Measurements from ENCODE around the gene TIE1. TPM values are rescaled to one million over a fixed set of nuclear protein-coding genes. Genes with fewer than 3 reads are reported as not detected.

TIE1 gene
- total RNA-seq, 1 donor from 2014 or later: 0.98 TPM

GRCh38 chr1:43312212-43312623 lies 11.4 kb downstream of the TIE1 start:
- H3K4me2 ChIP-seq (ENCODE audit: low read length): no peak overlapping the region
- FAIRE-seq: no peak
- H4K20me1 ChIP-seq (ENCODE audit: insufficient read depth, low read length): no peaks in the 10 kb centered on the region
- Mint-ChIP-seq H3K27ac (ENCODE audit: unreplicated experiment) (no peak overlapping the region), H3K4me1 (ENCODE audit: low read depth, unreplicated experiment) (peaks cover 2% of the 10 kb centered on the region), H3K4me3 (ENCODE audit: unreplicated experiment) (no peak overlapping the region), H3K27me3 (ENCODE audit: low read depth, unreplicated experiment) (peaks cover 22% of the 10 kb centered on the region), H3K9me3 (ENCODE audit: unreplicated experiment) (peaks cover 9% of the 10 kb centered on the region), H3K36me3 (ENCODE audit: low read depth, unreplicated experiment) (peaks cover 3% of the 10 kb centered on the region)
- H3K27ac ChIP-seq (ENCODE audit: low read depth, low read length): no peak overlapping the region
- no peak for DNase-seq (ENCODE audit: low read depth)
- no peak overlapping the region for H3K4me3 ChIP-seq (ENCODE audit: insufficient read depth, low read depth, low read length)
- no peaks in the 10 kb centered on the region for H3K4me1 ChIP-seq (ENCODE audit: insufficient read depth, low read length)
- no peaks in the 10 kb centered on the region for H3K36me3 ChIP-seq (ENCODE audit: insufficient read depth, low read length)
- H3K9me3 ChIP-seq (ENCODE audit: insufficient read depth, low read depth, low read length): no peaks in the 10 kb centered on the region
- no peaks in the 10 kb centered on the region for H3K27me3 ChIP-seq (ENCODE audit: insufficient read depth, low read length)
- TF ChIP-seq EZH2 (IDR thresholded peaks at IDR 0.05; ENCODE audit: insufficient read depth, low read length): no peak
- no peak for TF ChIP-seq CTCF (IDR thresholded peaks at IDR 0.05; ENCODE audit: insufficient read depth, low read depth, low read length)
- no peaks in the 10 kb centered on the region for H3K79me2 ChIP-seq (ENCODE audit: insufficient read depth, low read length)
- no peak overlapping the region for H3K9ac ChIP-seq (ENCODE audit: low read length)
- H2AFZ ChIP-seq (ENCODE audit: low read depth, low read length): no peak overlapping the region

DNA sequence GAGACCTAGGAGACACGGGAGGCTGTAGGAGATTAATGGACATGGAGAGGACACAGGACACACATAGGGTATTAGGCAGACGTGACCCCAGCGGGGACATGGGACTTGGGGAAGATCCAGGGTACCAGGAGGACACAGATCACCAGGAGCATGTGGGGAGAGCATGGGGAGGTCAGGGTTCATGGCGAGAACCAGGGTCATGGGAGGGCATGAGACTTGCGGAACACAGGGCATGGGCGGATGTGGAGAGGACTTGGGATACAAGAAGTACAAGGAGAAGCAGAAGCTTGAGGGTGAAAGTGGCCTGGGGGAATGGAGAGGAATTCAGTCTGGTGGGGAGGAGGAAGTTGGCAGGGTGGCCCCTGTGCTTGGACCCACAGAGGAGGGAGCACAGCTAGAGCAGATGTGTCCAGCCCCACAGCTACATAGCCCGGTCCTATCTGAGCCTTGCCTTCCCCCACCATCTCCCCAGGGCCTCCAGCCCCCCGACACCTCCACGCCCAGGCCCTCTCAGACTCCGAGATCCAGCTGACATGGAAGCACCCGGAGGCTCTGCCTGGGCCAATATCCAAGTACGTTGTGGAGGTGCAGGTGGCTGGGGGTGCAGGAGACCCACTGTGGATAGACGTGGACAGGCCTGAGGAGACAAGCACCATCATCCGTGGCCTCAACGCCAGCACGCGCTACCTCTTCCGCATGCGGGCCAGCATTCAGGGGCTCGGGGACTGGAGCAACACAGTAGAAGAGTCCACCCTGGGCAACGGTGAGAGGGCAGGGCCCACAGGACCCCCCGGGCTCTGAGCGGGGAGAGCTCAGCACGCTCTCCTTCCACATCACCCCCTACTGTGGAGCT lies 12.1 kb downstream of the TIE1 start:
- Mint-ChIP-seq H3K27ac (ENCODE audit: unreplicated experiment) (no peak overlapping the region), H3K36me3 (ENCODE audit: low read depth, unreplicated experiment) (peaks cover 3% of the 10 kb centered on the region), H3K4me3 (ENCODE audit: unreplicated experiment) (no peak overlapping the region), H3K4me1 (ENCODE audit: low read depth, unreplicated experiment) (peaks cover 4% of the 10 kb centered on the region), H3K9me3 (ENCODE audit: unreplicated experiment) (peaks cover 7% of the 10 kb centered on the region), H3K27me3 (ENCODE audit: low read depth, unreplicated experiment) (peaks cover 27% of the 10 kb centered on the region)
- Histone ChIP-seq H3K4me3 (ENCODE audit: insufficient read depth, low read depth, low read length) (no peak overlapping the region), H3K27me3 (ENCODE audit: insufficient read depth, low read length) (no peaks in the 10 kb centered on the region), H4K20me1 (ENCODE audit: insufficient read depth, low read length) (no peaks in the 10 kb centered on the region), H3K9ac (ENCODE audit: low read length) (no peak overlapping the region), H3K27ac (ENCODE audit: low read depth, low read length) (no peak overlapping the region), H3K9me3 (ENCODE audit: insufficient read depth, low read depth, low read length) (no peaks in the 10 kb centered on the region), H2AFZ (ENCODE audit: low read depth, low read length) (no peak overlapping the region), H3K79me2 (ENCODE audit: insufficient read depth, low read length) (no peaks in the 10 kb centered on the region), H3K4me2 (ENCODE audit: low read length) (no peak overlapping the region), H3K36me3 (ENCODE audit: insufficient read depth, low read length) (no peaks in the 10 kb centered on the region), H3K4me1 (ENCODE audit: insufficient read depth, low read length) (no peaks in the 10 kb centered on the region)
- DNase-seq (ENCODE audit: low read depth) (no peak), FAIRE-seq (no peak)
- no peak for TF ChIP-seq EZH2 (IDR thresholded peaks at IDR 0.05; ENCODE audit: insufficient read depth, low read length)
- no peak for TF ChIP-seq CTCF (IDR thresholded peaks at IDR 0.05; ENCODE audit: insufficient read depth, low read depth, low read length)

- no peaks in the 10 kb centered on the region for H3K9me3 ChIP-seq (ENCODE audit: insufficient read depth, low read depth, low read length)
- no peaks in the 10 kb centered on the region for H4K20me1 ChIP-seq (ENCODE audit: insufficient read depth, low read length)
- H3K36me3 ChIP-seq (ENCODE audit: insufficient read depth, low read length): no peaks in the 10 kb centered on the region
- no peak overlapping the region for H2AFZ ChIP-seq (ENCODE audit: low read depth, low read length)
- DNase-seq (ENCODE audit: low read depth) (no peak), FAIRE-seq (no peak)
- no peaks in the 10 kb centered on the region for H3K27me3 ChIP-seq (ENCODE audit: insufficient read depth, low read length)
- no peak overlapping the region for H3K27ac ChIP-seq (ENCODE audit: low read depth, low read length)
- H3K27ac Mint-ChIP-seq (ENCODE audit: unreplicated experiment): no peak overlapping the region
- H3K4me1 ChIP-seq (ENCODE audit: insufficient read depth, low read length): no peaks in the 10 kb centered on the region
- H3K9ac ChIP-seq (ENCODE audit: low read length): no peak overlapping the region
- H3K4me3 Mint-ChIP-seq (ENCODE audit: unreplicated experiment): no peak overlapping the region
- no peaks in the 10 kb centered on the region for H3K79me2 ChIP-seq (ENCODE audit: insufficient read depth, low read length)
- no peak overlapping the region for H3K4me3 ChIP-seq (ENCODE audit: insufficient read depth, low read depth, low read length)
- no peak overlapping the region for H3K4me2 ChIP-seq (ENCODE audit: low read length)
- peaks cover 8% of the 10 kb centered on the region for H3K4me1 Mint-ChIP-seq (ENCODE audit: low read depth, unreplicated experiment)
- H3K9me3 Mint-ChIP-seq (ENCODE audit: unreplicated experiment): peaks cover 2% of the 10 kb centered on the region
- no peak for TF ChIP-seq EZH2 (IDR thresholded peaks at IDR 0.05; ENCODE audit: insufficient read depth, low read length)
- TF ChIP-seq CTCF (IDR thresholded peaks at IDR 0.05; ENCODE audit: insufficient read depth, low read depth, low read length): no peak
- no peaks in the 10 kb centered on the region for H3K36me3 Mint-ChIP-seq (ENCODE audit: low read depth, unreplicated experiment)
- peaks cover 19% of the 10 kb centered on the region for H3K27me3 Mint-ChIP-seq (ENCODE audit: low read depth, unreplicated experiment)
Measured at GRCh38 chr1:43313771-43314170, 13.0 kb downstream of the TIE1 start.

Measured in astrocyte (in vitro differentiated cells and primary cell).